DMS114 treated with DMSO at 0.1 percent for 48 hours (cell line): ENCODE measurements around the gene SLC11A1.

ENCODE experiments used
- DNase-seq: peaks from one replicate; lab custom pipeline; 2025; ENCODE audit not compliant: unreplicated experiment; lab: John Stamatoyannopoulos, UW

Gene SLC11A1

GRCh38 chr2:218381916-218382366 is at the start of gene SLC11A1:
Gene SLC11A1, plus strand, starts transcription at chr2:218382273. Its CDS starts 96 bp downstream, at chr2:218382369.
- DNase-seq = no peak

- no peak for DNase-seq
Observed at GRCh38 chr2:218332288-218332687, 49.8 kb upstream of the SLC11A1 start.

DNA sequence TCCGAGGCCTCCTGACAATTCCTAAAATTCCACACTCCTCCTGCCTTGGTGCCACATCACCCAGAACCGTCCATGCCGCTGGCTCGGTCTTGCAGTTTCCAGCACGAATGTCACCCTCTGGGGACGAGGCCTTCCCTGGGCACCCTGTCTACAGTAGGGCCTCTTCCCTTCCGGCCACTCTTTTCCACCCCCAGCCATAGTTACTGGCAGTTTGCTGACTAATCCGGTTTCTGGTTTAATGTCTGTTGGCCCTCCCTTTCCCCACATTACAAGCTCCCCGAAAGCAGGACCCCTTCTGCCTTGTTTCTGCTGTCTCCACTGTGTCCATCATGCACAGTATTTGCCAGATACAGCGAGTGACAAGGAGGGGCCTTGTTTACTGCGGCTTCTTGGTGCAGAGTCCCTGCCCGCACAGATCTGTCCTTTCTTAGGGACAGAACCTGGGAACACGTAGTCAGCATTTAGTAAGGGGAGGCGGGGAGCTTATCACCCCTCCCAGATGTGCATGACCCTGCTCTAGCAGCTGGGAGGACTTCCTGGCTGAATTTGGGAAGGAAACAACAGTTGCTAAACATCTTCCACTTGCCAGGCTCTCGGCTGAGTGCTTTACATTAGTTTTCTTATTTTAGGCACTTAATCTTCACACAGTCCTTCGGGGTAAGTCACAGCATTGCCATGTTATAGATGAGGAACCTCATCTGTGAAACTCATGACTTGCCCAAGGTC is 49.0 kb upstream of the SLC11A1 start:
- no peak for DNase-seq

- DNase-seq = no peak
Observed at GRCh38 chr2:218334531-218334930, 47.5 kb upstream of the SLC11A1 start.

DNA sequence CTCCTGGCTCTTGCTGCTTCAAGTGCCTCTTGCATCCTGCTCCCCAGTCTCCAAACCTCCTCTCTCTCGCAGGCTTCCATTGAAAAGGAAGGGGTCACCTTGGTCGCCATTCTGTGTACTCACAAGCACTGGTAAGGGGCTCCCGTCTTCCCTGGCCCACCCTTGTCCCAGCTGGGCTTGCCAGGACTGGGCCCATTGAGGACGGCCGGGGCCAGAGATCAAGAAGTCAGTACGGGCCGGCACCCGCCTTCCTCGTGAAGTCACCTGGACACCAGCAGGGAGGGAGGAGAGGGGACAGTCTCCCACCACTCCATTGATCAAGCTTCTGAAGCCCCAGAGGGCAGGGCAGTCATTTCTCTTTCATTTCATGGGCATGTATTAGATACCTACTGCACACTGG is 41.4 kb upstream of the SLC11A1 start:
- no peak for DNase-seq

DNA sequence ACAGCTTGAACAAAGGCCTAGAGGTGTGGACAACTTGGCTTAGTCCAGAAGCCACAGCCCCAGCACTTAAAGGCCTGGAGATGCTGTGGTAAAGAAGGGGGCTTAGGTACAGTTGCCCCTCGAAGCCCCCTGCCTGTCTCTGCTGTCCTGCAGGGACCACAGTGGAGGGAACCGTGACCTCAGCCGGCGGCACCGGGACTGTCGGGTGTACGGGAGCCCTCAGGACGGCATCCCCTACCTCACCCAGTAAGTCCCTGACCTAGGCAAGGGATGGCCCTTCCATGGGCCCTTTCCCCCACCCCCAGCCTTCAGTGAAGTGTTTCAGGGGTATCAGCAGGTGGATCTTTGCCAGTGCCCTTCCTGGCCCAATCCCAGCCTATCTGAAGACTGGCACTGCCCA is 40.7 kb upstream of the SLC11A1 start:
- no peak for DNase-seq

DNA sequence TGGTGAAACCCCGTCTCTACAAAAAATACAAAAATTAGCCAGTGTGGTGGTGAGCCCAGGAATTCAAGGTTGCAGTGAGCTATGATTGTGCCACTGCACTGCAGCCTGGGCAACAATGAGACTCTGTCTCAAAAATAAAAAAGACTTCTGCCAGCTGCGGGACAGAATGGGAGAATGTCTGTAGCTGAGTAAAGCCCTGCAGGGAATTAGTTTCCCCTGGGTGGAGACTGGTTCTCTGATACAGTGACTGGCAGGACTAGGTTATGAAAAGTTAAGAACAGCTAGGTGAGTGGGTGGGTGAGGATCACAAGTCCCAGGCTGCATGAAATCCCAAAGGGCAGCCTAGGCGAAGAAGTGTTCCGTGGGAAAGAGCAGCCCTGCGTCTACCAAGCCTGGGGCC is 39.2 kb upstream of the SLC11A1 start:
- DNase-seq = no peak

DNA sequence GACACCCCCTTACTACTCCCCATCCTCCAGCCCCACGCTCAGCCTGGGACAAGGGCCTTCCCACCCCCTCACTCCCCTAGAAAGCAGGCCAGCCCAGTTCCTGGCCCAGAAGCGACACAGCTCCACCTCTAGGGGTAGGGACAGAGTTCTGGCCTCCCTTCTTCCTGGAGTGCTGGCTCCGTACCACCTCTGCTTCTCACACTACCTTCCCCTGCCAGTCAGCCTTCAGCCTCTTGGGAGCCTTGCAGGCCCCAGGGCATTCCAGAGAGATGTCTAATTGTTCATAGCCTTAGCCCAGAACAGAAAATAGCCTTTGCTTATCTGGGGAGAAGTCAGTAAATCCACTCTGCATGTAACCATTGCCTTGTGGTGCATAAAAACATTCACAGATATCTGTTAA is 38.5 kb upstream of the SLC11A1 start:
- DNase-seq = no peak

GRCh38 chr2:218344090-218344754 is 37.9 kb upstream of the SLC11A1 start:
- DNase-seq = no peak

- no peak for DNase-seq
Observed at GRCh38 chr2:218344755-218345417, 37.2 kb upstream of the SLC11A1 start.

DNA sequence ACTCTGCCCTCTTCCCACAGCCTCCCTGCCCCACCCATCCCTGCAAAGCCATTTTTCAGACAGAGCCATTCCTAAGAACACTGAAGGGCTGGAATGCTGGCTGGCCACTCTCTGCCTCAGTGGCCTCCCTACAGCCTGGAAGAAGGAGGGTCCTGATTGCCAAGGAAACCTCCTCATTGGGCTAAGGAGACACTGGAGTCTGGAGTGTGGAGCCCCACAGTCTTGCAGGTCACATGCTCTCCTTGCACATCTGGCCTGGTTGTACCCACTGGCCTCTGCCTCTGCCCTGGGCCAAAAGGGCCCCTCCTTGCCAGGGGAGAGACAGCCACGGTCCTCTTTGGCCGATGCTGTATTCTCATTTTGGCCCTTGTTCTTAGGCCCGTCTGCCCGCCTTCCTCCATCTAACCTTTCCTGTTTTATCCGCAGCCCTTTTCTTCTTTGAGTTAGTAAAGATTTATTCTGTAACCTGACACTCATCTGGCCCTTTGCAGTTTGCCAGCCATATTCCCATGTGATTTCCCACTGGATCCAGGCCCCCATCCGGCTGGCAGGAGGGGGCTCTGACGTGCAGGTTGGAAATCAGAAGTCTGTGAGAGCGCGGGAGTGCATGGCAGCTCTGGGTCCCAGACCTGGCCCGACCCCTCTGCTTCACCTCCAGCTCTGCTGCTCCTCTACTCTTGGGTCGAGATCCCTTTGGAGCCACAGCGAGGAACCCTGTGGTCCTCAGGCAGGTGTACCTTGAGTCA is 36.4 kb upstream of the SLC11A1 start:
- DNase-seq = no peak

GRCh38 chr2:218347172-218347571 is 34.9 kb upstream of the SLC11A1 start:
- DNase-seq = no peak

DNA sequence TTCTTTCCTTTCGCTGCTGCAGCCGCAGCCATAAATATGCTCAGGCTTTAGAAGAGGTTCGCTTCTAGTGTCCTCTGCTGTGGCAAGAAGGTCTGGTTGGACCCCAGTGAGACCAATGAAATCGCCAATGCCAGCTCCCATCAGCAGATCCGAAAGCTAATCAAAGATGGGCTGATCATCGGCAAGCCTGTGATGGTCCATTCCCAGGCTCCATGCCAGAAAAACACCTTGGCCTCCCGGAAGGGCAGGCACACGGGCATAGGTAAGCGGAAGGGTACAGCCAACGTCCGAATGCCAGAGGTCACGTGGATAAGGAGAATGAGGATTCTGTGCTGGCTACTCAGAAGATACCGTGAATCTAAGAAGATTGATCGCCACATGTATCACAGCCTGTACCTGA is 28.0 kb upstream of the SLC11A1 start:
- DNase-seq = no peak

DNA sequence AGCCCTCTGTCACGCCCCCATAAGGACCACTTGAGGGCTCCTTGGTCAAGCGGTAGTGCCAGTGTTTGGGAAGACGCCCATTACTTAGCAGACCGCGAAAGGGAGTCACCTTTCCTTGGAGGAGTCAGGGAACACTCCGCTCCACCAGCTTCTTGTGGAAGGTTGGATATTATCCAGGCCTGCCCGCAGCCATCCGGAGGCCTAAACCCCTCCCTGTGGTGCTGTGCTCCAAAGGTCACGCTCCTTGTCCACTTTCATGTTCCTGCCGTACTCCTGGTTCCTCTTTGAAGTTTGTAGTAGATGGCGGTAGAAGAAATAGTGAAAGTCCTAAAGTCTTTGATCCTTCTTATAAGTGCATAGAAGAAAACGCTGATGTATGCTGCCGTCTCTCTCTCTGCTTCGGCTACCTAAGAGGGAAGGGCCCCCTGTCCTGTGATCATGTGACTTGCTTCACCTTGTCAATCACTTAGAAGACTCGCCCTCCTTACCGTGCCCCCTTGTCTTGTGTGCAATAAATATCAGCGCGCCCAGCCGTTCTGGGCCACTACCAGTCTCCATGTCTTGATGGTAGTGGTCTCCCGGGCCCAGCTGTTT is 27.1 kb upstream of the SLC11A1 start:
- no peak for DNase-seq

- DNase-seq = no peak
Observed at GRCh38 chr2:218357236-218358177, 24.6 kb upstream of the SLC11A1 start.

DNA sequence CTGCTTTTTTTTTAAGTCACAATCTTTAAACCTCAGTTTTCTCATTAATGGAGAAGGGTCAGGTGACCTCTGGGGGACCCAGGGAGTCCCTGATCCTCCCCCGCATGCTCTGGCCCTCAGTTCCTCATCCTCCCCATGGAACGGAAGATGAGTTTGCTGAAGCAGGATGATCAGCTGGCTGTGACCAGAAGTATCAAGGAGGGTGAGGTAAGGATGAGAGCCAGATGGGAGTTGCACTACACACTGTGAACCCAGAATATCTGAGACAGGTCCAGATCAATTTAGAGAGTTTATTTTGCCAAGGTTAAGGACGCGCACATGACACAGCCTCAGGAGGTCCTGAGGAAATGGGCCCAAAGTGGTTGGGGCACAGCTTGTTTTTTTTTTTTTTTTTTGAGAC is 21.6 kb upstream of the SLC11A1 start:
- no peak for DNase-seq

GRCh38 chr2:218362606-218363005 is 19.5 kb upstream of the SLC11A1 start:
- DNase-seq = no peak

- no peak for DNase-seq
Observed at GRCh38 chr2:218363736-218364135, 18.3 kb upstream of the SLC11A1 start.

DNA sequence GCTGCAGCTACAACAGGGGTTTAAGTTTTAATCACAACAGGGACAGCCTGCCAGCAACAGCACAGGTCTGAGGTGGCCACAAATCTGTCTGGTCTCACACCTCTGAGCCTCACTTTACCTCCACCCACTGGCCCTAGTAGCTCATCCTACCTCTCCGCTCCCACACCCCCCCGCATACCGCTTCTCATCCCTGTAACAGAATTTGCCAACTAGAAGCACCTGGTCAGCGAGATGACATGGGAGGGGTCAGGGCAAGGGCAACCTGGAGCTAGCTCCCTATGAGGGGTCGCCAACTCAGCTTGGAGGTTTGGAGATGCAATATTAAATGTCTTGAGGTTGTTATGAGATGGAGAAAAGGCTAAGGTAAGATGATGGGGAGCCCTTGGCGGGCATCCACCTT is 17.9 kb upstream of the SLC11A1 start:
- no peak for DNase-seq
